GM18519 (cell line): ENCODE measurements around the gene TCIRG1.
"Not testable (repeated sequence)": the region's sequence is repeated elsewhere in the genome, so short reads cannot be mapped to it uniquely, and the experiment has no call there.

Source experiments
- ATAC-seq: cut with Tn5 transposase; IDR thresholded peaks from one replicate; pipeline ENCODE4 v1.9.1; 2021; ENCODE audit warnings: mild to moderate bottlenecking, moderate library complexity; ENCODE audit not compliant: unreplicated experiment, low FRiP score

The TCIRG1 gene

GRCh38 chr11:68077617-68078582 lies 39.1 kb downstream of the TCIRG1 start:
- no peak for ATAC-seq

- ATAC-seq: no peak
Measured at GRCh38 chr11:68080860-68081259, 42.0 kb downstream of the TCIRG1 start.

GRCh38 chr11:68081691-68082090 lies 42.9 kb downstream of the TCIRG1 start:
- no peak for ATAC-seq

GRCh38 chr11:68082481-68082880 lies 43.7 kb downstream of the TCIRG1 start:
- no peak for ATAC-seq

- no peak for ATAC-seq
Measured at GRCh38 chr11:68083517-68083916, 44.7 kb downstream of the TCIRG1 start.

GRCh38 chr11:68089679-68090078 lies 50.9 kb downstream of the TCIRG1 start:
- no peak for ATAC-seq

GRCh38 chr11:68090287-68090686 lies 51.5 kb downstream of the TCIRG1 start:
- ATAC-seq: no peak

GRCh38 chr11:68090706-68091105 lies 51.9 kb downstream of the TCIRG1 start:
- no peak for ATAC-seq

GRCh38 chr11:68092411-68092810 lies 53.6 kb downstream of the TCIRG1 start:
- ATAC-seq: no peak

- ATAC-seq: not testable (repeated sequence)
Measured at GRCh38 chr11:68092946-68093345, 54.1 kb downstream of the TCIRG1 start.

GRCh38 chr11:68093565-68093964 lies 54.7 kb downstream of the TCIRG1 start:
- no peak for ATAC-seq

GRCh38 chr11:68096962-68097361 lies 58.1 kb downstream of the TCIRG1 start:
- ATAC-seq: no peak

GRCh38 chr11:68099057-68099456 lies 60.2 kb downstream of the TCIRG1 start:
- no peak for ATAC-seq

- no peak for ATAC-seq
Measured at GRCh38 chr11:68099474-68100405, 60.9 kb downstream of the TCIRG1 start.
